WI38 (cell line): Measurements from ENCODE around the gene ANKMY2.

Experiments
- H3K4me3 ChIP-seq: 2 replicates; pipeline ENCODE4 v1.5.1; 2011; ENCODE audit warnings: low read depth, mild to moderate bottlenecking, control low read depth, low read length
- TF ChIP-seq, protein P1 (sequence below): IDR thresholded peaks from 2 replicates; pipeline ENCODE4 v1.5.1; 2012; ENCODE audit warnings: low read depth, mild to moderate bottlenecking, control low read depth, low read length

ANKMY2 gene

DNA sequence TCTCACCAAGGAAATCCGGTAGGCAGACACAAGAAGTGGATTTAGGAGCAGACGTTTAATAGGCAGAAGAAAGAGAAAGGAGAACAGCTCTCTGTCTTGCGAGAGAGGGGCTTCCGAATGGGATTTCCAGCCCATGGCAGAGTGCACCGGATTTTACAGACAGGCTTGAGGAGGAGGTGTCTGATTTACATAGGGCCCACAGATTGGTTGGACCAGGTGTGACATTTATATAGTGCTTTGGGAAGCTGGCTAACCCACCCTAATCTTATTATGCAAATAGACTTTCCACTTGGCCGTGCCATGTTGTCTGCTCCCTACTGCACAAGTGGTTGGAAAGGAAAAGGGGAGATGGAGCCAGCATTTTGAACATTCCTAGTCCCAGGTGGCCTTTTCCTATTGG, 57.8 kb downstream of the ANKMY2 start:
- no peak overlapping the region for H3K4me3 ChIP-seq
- TF ChIP-seq, protein P1, sequence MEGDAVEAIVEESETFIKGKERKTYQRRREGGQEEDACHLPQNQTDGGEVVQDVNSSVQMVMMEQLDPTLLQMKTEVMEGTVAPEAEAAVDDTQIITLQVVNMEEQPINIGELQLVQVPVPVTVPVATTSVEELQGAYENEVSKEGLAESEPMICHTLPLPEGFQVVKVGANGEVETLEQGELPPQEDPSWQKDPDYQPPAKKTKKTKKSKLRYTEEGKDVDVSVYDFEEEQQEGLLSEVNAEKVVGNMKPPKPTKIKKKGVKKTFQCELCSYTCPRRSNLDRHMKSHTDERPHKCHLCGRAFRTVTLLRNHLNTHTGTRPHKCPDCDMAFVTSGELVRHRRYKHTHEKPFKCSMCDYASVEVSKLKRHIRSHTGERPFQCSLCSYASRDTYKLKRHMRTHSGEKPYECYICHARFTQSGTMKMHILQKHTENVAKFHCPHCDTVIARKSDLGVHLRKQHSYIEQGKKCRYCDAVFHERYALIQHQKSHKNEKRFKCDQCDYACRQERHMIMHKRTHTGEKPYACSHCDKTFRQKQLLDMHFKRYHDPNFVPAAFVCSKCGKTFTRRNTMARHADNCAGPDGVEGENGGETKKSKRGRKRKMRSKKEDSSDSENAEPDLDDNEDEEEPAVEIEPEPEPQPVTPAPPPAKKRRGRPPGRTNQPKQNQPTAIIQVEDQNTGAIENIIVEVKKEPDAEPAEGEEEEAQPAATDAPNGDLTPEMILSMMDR = no peak

DNA sequence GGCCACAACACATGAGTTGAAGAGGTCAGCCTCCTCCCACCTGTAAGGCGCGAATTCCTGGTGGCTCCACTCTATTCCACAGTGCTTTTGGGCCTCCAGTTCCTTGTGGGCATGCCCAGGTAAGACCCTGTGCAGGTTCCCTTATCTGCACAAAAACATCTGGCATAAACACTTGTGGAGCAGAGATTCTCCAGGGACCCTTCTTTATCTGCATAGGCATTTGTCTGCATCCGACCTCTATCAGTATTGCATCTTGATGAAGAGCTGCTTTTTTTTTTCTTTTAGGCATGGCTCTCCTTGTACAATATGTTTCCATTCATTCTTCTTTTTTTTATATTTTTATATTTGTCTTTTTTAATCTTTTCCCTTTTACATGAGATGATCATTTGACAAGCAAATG, 58.4 kb downstream of the ANKMY2 start:
- TF ChIP-seq, protein P1 = no peak
- H3K4me3 ChIP-seq = no peak overlapping the region

DNA sequence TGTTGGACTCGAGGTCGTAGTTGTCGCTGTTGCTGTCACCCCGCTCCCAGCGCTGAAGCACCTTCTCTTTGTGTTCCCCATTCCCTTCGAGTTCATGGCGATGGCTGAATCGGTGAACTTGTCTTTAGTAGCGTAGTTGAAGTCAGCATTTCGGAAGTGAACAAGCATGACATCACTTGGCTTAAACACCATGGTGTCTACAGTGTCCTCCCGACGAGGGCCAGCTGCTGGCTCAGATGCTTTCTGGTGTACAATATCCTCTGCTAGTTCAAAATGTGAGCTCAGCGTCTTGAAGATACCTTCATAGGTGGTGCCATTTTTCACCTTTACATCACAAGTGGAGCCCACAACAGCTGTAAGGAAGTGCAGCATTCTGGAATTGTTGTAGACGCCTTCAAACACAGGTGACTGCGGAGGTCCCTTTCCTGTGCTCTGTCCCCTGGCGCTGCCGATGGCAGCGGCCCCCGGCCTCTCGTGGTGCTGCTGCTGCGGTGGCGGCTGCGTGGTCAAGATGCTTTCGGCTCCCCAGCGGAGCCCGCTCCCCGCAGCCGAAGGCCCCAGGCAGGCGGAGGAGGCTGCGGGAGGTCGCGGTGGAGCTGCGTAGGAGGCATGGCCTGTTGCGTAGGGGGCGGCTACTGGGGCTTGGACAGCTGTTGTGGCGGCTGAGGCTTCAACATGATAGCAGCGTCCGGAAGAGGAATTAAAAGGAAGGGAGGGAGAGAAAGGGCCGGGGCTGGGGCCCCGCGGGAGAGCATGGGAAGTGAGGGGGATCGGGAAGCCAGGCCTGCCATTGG, 59.3 kb downstream of the ANKMY2 start:
- H3K4me3 ChIP-seq = no peak overlapping the region
- TF ChIP-seq, protein P1 = no peak

DNA sequence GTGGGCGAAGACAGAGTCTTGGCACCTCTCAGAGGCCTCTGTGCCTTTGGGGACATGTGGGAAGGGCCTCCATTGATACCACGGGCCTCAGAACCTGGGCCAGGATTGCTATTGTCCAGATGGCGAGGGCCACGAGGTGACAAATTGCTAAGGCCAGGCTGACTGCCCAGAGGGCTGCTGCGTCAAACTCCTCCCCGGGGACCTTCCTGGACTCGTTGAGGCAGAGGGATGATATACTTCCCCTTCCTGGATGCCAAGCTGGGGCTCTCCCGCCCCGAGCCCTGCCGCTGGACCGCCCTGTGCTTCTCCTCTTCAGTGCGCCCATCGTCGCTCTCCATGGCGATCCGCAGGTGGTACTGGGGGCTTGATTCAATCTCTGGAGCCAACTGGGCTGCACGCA, 60.0 kb downstream of the ANKMY2 start:
- TF ChIP-seq, protein P1 = no peak
- H3K4me3 ChIP-seq = no peak overlapping the region

DNA sequence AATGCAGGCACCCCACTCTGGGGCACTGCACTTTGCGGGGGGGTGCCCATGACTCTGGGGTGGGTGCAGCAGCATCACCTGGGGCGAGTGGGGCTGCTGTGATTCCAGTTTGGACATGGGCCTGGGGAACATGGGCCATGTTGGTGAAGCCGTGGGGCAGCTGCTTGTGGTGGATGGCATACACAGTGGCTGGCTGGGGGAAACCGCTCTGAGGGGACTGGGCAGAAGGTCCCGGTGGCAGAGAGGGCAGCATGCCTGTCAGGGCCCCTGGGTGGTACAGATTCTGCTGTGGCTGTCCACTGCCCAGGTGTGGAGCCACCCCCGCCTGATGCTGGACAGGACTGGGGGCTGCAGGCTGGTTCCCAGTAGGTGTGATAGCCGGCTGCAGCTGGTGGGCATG, 61.7 kb downstream of the ANKMY2 start:
- TF ChIP-seq, protein P1 = no peak
- no peak overlapping the region for H3K4me3 ChIP-seq

DNA sequence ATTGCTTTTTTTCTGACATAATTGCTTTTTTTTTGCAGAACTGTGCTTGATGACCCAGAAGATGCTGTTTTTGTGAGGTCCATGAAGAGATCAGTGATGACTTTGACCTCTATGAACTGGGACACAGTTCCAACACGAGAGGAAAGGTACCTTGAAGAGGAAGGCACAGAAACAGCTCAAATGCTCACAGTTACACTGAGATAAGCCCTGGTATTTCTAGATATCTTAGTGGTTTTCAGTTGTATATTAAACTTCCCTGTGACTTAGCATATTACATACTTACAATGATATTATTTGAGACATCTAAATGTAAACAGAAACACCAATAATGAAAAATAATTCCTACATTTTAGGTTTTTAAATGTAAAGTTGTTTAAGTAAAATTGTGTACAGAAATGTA, 64.3 kb downstream of the ANKMY2 start:
- TF ChIP-seq, protein P1 = no peak
- H3K4me3 ChIP-seq = no peak overlapping the region

DNA sequence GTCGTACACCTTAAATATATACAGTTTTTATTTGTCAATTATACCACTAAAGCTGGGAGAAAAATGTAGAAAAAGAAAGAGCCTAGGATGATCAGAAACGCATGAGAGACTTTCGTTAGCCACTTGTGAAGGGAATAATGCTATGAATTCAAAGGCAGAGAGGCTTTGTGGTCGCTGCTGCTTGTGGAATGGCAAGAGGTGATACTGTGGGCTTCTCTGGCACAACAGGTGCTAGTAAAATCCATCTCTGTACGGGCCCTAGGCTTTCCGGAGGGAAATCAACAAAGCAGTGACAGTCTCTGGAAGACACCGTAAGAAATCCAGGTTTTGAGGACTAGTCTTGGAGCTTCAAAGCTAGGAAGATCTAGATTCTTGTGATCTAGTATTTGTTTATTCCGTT, 66.3 kb downstream of the ANKMY2 start:
- no peak overlapping the region for H3K4me3 ChIP-seq
- TF ChIP-seq, protein P1 = no peak
